Neutrophil (primary cell): ENCODE measurements around the gene RTN4.
"Not testable (repeated sequence)": the region's sequence is repeated elsewhere in the genome, so short reads cannot be mapped to it uniquely, and the experiment has no call there.

Source experiments
- H3K27ac ChIP-seq: fragments of 200-600 bp; sonication (generic); 2 replicates; pipeline ENCODE4 v1.5.1; 2016; ENCODE audit warnings: mild to moderate bottlenecking, moderate library complexity
- H3K27me3 ChIP-seq: fragments of 200-600 bp; sonication (generic); 2 replicates; pipeline ENCODE4 v1.6.0; 2016; ENCODE audit warnings: mild to moderate bottlenecking
- H3K36me3 ChIP-seq: fragments of 200-600 bp; sonication (generic); 2 replicates; pipeline ENCODE4 v1.5.1; 2017
- H3K4me1 ChIP-seq, 2 experiments: fragments of 200-600 bp in 1 of 2; sonication (generic) in 1 of 2; 1 replicate in 1 of 2; 2 replicates in 1 of 2; pipeline versions ENCODE4 v1.5.1 to v1.6.1; 2013 to 2016; ENCODE audit warnings: low read depth in 1 of 2, low read length in 1 of 2, mild to moderate bottlenecking in 1 of 2, moderate library complexity in 1 of 2; ENCODE audit not compliant: control insufficient read depth in 1 of 2, insufficient read depth in 1 of 2
- H3K4me3 ChIP-seq, 2 experiments: fragments of 200-600 bp in 1 of 2; sonication (generic) in 1 of 2; 1 replicate in 1 of 2; 2 replicates in 1 of 2; pipeline ENCODE4 v1.5.1; 2013 to 2016; ENCODE audit warnings: low read depth in 1 of 2, low read length in 1 of 2, mild to moderate bottlenecking in 1 of 2, moderate library complexity in 1 of 2
- H3K9me3 ChIP-seq: fragments of 200-600 bp; sonication (generic); 2 replicates; pipeline ENCODE4 v1.5.1; 2016
- TF ChIP-seq, protein P1 (sequence below): fragments of 200-600 bp; sonication (generic); IDR thresholded peaks from 2 replicates; pipeline ENCODE4 v1.5.1; 2016; ENCODE audit warnings: antibody characterized with exemption

RTN4 gene

GRCh38 chr2:55096586-55096985 lies 46.3 kb upstream of the RTN4 start:
- H3K4me1 ChIP-seq: peaks cover 83 to 90% of the 10 kb centered on the region in 2 experiments

DNA sequence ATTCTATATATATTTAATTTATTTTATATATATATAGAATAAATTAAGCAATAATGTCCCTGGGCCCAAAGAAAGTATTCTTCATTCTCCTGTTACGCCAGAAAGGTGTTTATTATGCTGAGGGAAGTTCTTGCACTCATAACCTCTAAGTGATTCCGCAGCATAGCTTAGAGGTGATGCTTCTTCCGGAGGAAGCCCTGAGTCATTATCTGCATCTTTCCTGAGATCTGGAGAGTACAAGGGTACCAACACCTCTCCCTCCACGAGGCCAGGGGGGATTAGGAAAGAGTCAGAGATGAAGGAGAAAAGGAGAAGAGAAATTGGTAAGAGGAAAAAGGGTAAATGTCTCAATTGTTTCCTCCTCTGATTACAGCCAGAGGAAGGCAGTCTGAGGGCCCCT lies 43.1 kb upstream of the RTN4 start:
- TF ChIP-seq, protein P1, sequence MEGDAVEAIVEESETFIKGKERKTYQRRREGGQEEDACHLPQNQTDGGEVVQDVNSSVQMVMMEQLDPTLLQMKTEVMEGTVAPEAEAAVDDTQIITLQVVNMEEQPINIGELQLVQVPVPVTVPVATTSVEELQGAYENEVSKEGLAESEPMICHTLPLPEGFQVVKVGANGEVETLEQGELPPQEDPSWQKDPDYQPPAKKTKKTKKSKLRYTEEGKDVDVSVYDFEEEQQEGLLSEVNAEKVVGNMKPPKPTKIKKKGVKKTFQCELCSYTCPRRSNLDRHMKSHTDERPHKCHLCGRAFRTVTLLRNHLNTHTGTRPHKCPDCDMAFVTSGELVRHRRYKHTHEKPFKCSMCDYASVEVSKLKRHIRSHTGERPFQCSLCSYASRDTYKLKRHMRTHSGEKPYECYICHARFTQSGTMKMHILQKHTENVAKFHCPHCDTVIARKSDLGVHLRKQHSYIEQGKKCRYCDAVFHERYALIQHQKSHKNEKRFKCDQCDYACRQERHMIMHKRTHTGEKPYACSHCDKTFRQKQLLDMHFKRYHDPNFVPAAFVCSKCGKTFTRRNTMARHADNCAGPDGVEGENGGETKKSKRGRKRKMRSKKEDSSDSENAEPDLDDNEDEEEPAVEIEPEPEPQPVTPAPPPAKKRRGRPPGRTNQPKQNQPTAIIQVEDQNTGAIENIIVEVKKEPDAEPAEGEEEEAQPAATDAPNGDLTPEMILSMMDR: no peak
- Histone ChIP-seq H3K36me3 (no peaks in the 10 kb centered on the region), H3K9me3 (no peaks in the 10 kb centered on the region), H3K4me1 (peaks cover 77 to 86% of the 10 kb centered on the region in 2 experiments), H3K4me3 (no peak overlapping the region), H3K27me3 (no peaks in the 10 kb centered on the region), H3K27ac (peak overlapping the region; percentile 88)

More at GRCh38 chr2:55096586-55096985, 46.3 kb upstream of the RTN4 start:
- H3K27ac ChIP-seq: peak overlapping the region; percentile 88
- H3K4me3 ChIP-seq: no peak overlapping the region
- TF ChIP-seq, protein P1: no peak
- no peaks in the 10 kb centered on the region for H3K36me3 ChIP-seq
- H3K9me3 ChIP-seq: no peaks in the 10 kb centered on the region
- no peaks in the 10 kb centered on the region for H3K27me3 ChIP-seq

DNA sequence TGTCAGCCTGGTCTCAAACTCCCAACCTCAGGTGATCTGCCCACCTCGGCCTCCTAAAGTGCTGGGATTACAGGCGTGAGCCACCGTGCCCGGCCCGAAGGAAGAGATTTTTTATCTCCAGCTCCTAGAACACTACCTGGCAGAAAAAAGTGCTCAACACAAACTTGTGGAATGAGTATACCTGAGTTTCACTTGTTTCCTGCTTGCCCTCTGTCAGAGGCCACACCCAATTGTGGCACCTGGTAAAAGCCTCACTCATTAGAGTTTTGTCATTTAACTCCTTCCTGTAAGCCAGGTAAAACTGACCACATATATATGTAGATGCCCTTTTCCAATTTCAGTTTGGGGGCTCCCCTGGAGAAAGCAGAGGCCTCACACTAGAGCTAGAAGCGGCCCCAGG lies 42.2 kb upstream of the RTN4 start:
- Histone ChIP-seq H3K4me3 (no peak overlapping the region), H3K9me3 (no peaks in the 10 kb centered on the region), H3K4me1 (peaks cover 68 to 78% of the 10 kb centered on the region in 2 experiments), H3K27me3 (no peaks in the 10 kb centered on the region), H3K27ac (peak overlapping the region; percentile 88), H3K36me3 (no peaks in the 10 kb centered on the region)
- TF ChIP-seq, protein P1: no peak

DNA sequence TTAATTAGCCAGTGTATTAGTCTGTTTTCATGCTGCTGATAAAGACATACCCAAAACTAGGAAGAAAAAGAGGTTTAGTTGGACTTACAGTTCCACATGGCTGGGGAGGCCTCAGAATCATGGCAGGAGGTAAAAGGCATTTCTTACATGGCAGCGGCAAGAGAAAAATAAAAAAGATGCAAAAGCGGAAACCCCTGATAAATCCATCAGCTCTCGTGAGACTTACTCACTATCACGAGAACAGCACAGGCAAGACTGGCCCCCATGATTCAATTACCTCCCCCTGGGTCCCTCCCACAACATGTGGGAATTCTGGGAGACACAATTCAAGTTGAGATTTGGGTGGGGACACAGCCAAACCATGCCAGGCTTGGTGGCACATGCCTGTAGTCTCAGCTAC lies 41.4 kb upstream of the RTN4 start:
- Histone ChIP-seq H3K27ac (peak overlapping the region; percentile 88), H3K4me1 (peaks cover 62 to 70% of the 10 kb centered on the region in 2 experiments)
- not testable (repeated sequence) for H3K27me3 ChIP-seq, H3K4me3 ChIP-seq, H3K36me3 ChIP-seq, H3K9me3 ChIP-seq

GRCh38 chr2:55090702-55091101 lies 40.5 kb upstream of the RTN4 start:
- Histone ChIP-seq H3K27ac (peak overlapping the region; percentile 88), H3K4me1 (peaks cover 57 to 62% of the 10 kb centered on the region in 2 experiments), H3K27me3 (no peaks in the 10 kb centered on the region), H3K4me3 (no peak overlapping the region), H3K9me3 (no peaks in the 10 kb centered on the region), H3K36me3 (no peaks in the 10 kb centered on the region)
- TF ChIP-seq, protein P1: no peak

GRCh38 chr2:55089726-55090125 lies 39.5 kb upstream of the RTN4 start:
- H3K36me3 ChIP-seq: no peaks in the 10 kb centered on the region
- H3K4me3 ChIP-seq: no peak overlapping the region
- H3K27ac ChIP-seq: no peak overlapping the region
- TF ChIP-seq, protein P1: no peak
- H3K27me3 ChIP-seq: no peaks in the 10 kb centered on the region
- peaks cover 48 to 53% of the 10 kb centered on the region in 2 experiments for H3K4me1 ChIP-seq
- H3K9me3 ChIP-seq: no peaks in the 10 kb centered on the region
